ENCODE data around the gene C18orf32. TPM values are rescaled to one million over a fixed set of nuclear protein-coding genes. Genes with fewer than 3 reads are reported as not detected.

Gene C18orf32
- total RNA-seq, 4 donors from 2014 or later = 42.7 to 85.6 (median 65.0) TPM

DNA sequence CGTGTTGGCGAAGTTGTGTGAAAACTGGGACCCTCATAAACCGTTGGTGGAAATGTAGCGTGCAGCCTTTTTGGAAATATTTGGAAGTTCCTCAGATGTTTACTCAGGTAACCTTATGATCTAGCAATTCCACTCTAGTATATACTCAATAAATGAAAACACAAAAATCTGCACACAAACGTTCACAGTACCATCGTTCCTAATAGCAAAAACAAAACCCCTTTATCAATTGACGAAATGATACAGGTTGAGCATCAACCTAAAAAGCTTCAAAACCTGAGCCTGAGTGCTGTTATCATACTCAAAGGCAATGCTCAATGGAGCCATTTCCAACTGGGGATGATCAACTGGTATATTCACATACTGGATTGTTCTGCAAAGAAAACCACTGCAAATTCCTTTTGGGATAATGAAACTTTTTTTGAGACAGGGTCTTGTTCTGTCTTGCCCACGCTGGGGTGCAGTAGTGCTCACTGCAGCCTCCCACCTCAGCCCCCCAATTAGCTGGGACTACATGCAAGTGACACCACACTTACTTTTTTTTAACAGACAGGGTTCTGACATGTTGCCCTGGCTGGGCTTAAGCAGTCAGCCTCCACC lies 777 bp upstream of the C18orf32 start:
- no peak overlapping the region for H3K4me3 ChIP-seq (replicated peaks in 1 of 3)
- H3K27ac ChIP-seq = peak overlapping the region; percentile 90 to 97 (median 95)
- H3K36me3 ChIP-seq = peaks cover 32 to 37% of the 10 kb centered on the region in 2 donors
- H3K9me3 ChIP-seq = no peaks in the 10 kb centered on the region
- no peak for DNase-seq
- intact Hi-C loops (cut with DNase I) = no loop called here
- TF ChIP-seq, protein P1, sequence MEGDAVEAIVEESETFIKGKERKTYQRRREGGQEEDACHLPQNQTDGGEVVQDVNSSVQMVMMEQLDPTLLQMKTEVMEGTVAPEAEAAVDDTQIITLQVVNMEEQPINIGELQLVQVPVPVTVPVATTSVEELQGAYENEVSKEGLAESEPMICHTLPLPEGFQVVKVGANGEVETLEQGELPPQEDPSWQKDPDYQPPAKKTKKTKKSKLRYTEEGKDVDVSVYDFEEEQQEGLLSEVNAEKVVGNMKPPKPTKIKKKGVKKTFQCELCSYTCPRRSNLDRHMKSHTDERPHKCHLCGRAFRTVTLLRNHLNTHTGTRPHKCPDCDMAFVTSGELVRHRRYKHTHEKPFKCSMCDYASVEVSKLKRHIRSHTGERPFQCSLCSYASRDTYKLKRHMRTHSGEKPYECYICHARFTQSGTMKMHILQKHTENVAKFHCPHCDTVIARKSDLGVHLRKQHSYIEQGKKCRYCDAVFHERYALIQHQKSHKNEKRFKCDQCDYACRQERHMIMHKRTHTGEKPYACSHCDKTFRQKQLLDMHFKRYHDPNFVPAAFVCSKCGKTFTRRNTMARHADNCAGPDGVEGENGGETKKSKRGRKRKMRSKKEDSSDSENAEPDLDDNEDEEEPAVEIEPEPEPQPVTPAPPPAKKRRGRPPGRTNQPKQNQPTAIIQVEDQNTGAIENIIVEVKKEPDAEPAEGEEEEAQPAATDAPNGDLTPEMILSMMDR (IDR thresholded peaks at IDR 0.05) = no peak
- no peak for TF ChIP-seq POLR2A (IDR thresholded peaks at IDR 0.05)
- H3K4me1 ChIP-seq = peaks cover 34 to 41% of the 10 kb centered on the region in 2 donors
- WGBS, 2 donors = 79% methylated on average over 8 of the region's 8 CpGs
- no peaks in the 10 kb centered on the region for H3K27me3 ChIP-seq

- Histone ChIP-seq H3K36me3 (peaks cover 41 to 44% of the 10 kb centered on the region in 2 donors), H3K9me3 (no peaks in the 10 kb centered on the region), H3K27ac (peak overlapping the region; percentile 90 to 97 (median 95)), H3K4me3 (replicated peaks in 1 of 3) (peak overlapping the region; percentile 65 to 76 (median 66)), H3K27me3 (no peaks in the 10 kb centered on the region), H3K4me1 (peaks cover 33 to 41% of the 10 kb centered on the region in 2 donors)
- intact Hi-C loops (cut with DNase I) = no loop called here
- DNase-seq = no peak
- TF ChIP-seq POLR2A (IDR thresholded peaks at IDR 0.05) = no peak
- TF ChIP-seq, protein P1 (IDR thresholded peaks at IDR 0.05) = no peak
- 0 to 1% methylated on average over 10 of the region's 10 CpGs for WGBS, 2 donors
Measured at GRCh38 chr18:49486606-49486952, 455 bp downstream of the C18orf32 start.

DNA sequence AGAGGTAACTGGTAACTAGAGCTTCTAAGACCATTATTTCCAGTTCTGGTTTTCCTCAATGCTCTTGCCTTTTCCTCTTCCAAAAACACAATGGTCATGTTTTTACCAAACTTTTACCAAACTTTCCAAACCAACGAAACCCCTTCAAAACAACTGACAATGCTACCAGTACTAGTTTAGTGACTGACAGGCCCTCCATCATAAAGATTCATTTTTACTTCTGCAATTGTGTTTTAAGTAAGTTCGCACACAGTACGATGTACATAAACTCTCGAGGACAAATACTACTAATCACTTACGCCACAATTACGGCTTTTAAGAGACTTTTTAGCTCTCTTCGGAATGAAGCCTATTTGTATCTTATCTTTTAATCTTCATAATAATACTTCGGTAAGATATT lies 900 bp downstream of the C18orf32 start:
- peak overlapping the region; percentile 65 to 76 (median 66) for H3K4me3 ChIP-seq (replicated peaks in 1 of 3)
- peak overlapping the region in 2 of 3 donors; percentile 95 to 97 for H3K27ac ChIP-seq
- no peaks in the 10 kb centered on the region for H3K9me3 ChIP-seq
- DNase-seq = no peak
- H3K36me3 ChIP-seq = peaks cover 40 to 41% of the 10 kb centered on the region in 2 donors
- H3K27me3 ChIP-seq = no peaks in the 10 kb centered on the region
- peaks cover 28 to 36% of the 10 kb centered on the region in 2 donors for H3K4me1 ChIP-seq
- TF ChIP-seq POLR2A (IDR thresholded peaks at IDR 0.05) = no peak
- WGBS, 2 donors = 24 to 36% methylated on average over 8 of the region's 8 CpGs
- intact Hi-C loops (cut with DNase I) = no loop called here

DNA sequence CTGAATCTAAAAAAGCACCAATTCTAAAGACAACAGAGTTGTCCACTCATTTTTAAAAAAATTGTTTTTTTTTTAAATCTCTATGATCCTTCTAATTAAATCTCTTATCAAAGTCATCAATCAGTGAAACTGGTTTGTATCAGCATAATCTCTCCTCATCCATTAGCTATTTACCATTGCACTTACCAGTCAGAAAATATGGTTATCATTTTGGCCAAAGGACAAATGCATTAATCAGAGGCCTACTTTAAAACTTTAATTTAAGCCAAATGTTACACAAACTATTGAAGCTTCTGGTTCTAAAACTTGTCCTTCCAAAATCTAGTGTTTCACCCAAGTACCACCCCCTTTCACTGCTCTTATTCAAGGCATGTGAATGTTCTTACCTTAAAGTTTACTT lies 3.8 kb downstream of the C18orf32 start:
- no peak for TF ChIP-seq POLR2A (IDR thresholded peaks at IDR 0.05)
- TF ChIP-seq, protein P1 (IDR thresholded peaks at IDR 0.05) = no peak
- no peak for DNase-seq
- H3K27me3 ChIP-seq = no peaks in the 10 kb centered on the region
- no peak overlapping the region for H3K27ac ChIP-seq
- H3K9me3 ChIP-seq = no peaks in the 10 kb centered on the region
- H3K4me1 ChIP-seq = peaks cover 37 to 39% of the 10 kb centered on the region in 2 donors
- intact Hi-C loops (cut with DNase I) = no loop called here
- H3K4me3 ChIP-seq (replicated peaks in 1 of 3) = no peak overlapping the region
- H3K36me3 ChIP-seq = peaks cover 12 to 21% of the 10 kb centered on the region in 2 donors

DNA sequence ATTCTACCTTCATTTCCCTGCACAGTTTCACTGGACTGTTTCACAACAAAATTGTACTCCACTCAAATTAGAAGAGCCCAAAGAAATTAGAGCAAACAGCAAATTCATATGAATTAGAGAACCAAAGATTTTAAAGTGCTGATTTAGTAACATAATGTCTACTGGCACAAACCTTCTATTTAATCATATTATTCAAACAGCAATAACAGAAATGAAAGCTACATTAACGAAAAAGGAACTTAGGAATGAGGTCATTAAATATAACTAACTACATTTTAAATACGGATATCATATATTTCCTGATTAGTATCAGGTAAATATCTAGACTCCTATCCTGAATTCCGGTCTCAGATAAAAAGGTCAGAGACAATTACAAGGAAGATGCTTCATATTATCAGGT lies 5.1 kb downstream of the C18orf32 start:
- intact Hi-C loops (cut with DNase I) = no loop called here
- no peak for DNase-seq
- H3K9me3 ChIP-seq = no peaks in the 10 kb centered on the region
- peaks cover 37 to 39% of the 10 kb centered on the region in 2 donors for H3K4me1 ChIP-seq
- 92 to 94% methylated on average over 3 of the region's 3 CpGs for WGBS, 2 donors
- H3K27ac ChIP-seq = no peak overlapping the region
- peaks cover 7 to 16% of the 10 kb centered on the region in 2 donors for H3K36me3 ChIP-seq
- H3K27me3 ChIP-seq = no peaks in the 10 kb centered on the region
- TF ChIP-seq, protein P1 (IDR thresholded peaks at IDR 0.05) = no peak
- TF ChIP-seq POLR2A (IDR thresholded peaks at IDR 0.05) = no peak
- H3K4me3 ChIP-seq (replicated peaks in 1 of 3) = no peak overlapping the region

All from thyroid gland (tissue), 4 donors.